ENCODE results near the gene A2ML1.
"Not testable (repeated sequence)": the region's sequence is repeated elsewhere in the genome, so short reads cannot be mapped to it uniquely, and the experiment has no call there.

- TF ChIP-seq CTCF (conservative IDR thresholded peaks at IDR 0.05; ENCODE audit: low read depth, low read length); EZH2 (IDR thresholded peaks at IDR 0.05; ENCODE audit: borderline replicate concordance, low read depth, low read length, poor library complexity, severe bottlenecking): not testable (repeated sequence)
Observed at GRCh38 chr12:8810112-8810511, 12.3 kb upstream of the A2ML1 start.
